GM12891 (cell line): ENCODE results near the gene SRPX.

Experiments
- POLR2A ChIP-seq: IDR thresholded peaks from 2 replicates; pipeline ENCODE4 v1.6.1; 2011; ENCODE audit warnings: low read depth, low read length, control low read depth
- POLR2AphosphoS5 ChIP-seq: IDR thresholded peaks from 2 replicates; pipeline ENCODE4 v1.6.1; 2011; ENCODE audit warnings: low read depth, low read length, control low read depth
- POU2F2 ChIP-seq: IDR thresholded peaks from 2 replicates; pipeline ENCODE4 v1.6.1; 2011; ENCODE audit warnings: low read depth, mild to moderate bottlenecking, control low read depth, low read length, moderate library complexity
- SPI1 ChIP-seq: IDR thresholded peaks from 2 replicates; pipeline ENCODE4 v1.6.1; 2011; ENCODE audit warnings: low read depth, low read length, control low read depth
- TAF1 ChIP-seq: IDR thresholded peaks from 2 replicates; pipeline ENCODE4 v1.6.1; 2011; ENCODE audit warnings: low read depth, low read length, control low read depth

- TF ChIP-seq POLR2AphosphoS5 = no peak
- TF ChIP-seq TAF1 = no peak
- no peak for TF ChIP-seq POLR2A
- TF ChIP-seq POU2F2 = no peak
- no peak for TF ChIP-seq SPI1
Observed at GRCh38 chrX:38260231-38260630, 39.6 kb upstream of the SRPX start.
